ENCODE results near the gene ATXN1.

ATXN1 gene

GRCh38 chr6:16657768-16658167 lies 103.5 kb downstream of the ATXN1 start:
- H3K36me3 ChIP-seq (ENCODE audit: insufficient read depth, low read length): peaks cover 20% of the 10 kb centered on the region
- H3K9ac ChIP-seq (ENCODE audit: low read depth, low read length, poor library complexity, severe bottlenecking): peak overlapping the region; percentile 27
- H3K9me2 ChIP-seq (replicated peaks; ENCODE audit: low read depth, low read length): no peaks in the 10 kb centered on the region
- no peak overlapping the region for H2AFZ ChIP-seq (ENCODE audit: low read length)
- peaks cover 52% of the 10 kb centered on the region for H3K4me1 ChIP-seq (ENCODE audit: insufficient read depth, low read length, poor library complexity, severe bottlenecking)
- H3K27me3 ChIP-seq (ENCODE audit: insufficient read depth, low read length, poor library complexity, severe bottlenecking): no peaks in the 10 kb centered on the region
- no peak for TF ChIP-seq CTCF (conservative IDR thresholded peaks at IDR 0.05; ENCODE audit: low read length)
- TF ChIP-seq EZH2phosphoT487 (IDR thresholded peaks at IDR 0.05; ENCODE audit: borderline replicate concordance): no peak
- H3K9me3 ChIP-seq (ENCODE audit: insufficient read depth, low read depth, low read length): peaks cover 8% of the 10 kb centered on the region; the same call in 1 of the 2 replicates
- H3K4me3 ChIP-seq (ENCODE audit: low read length, poor library complexity, severe bottlenecking): no peak overlapping the region
- H4K20me1 ChIP-seq (ENCODE audit: insufficient read depth, low read length, poor library complexity, severe bottlenecking): no peaks in the 10 kb centered on the region
- peak overlapping the region; percentile 1 for H3K4me2 ChIP-seq (ENCODE audit: low read depth, low read length, poor library complexity, severe bottlenecking)
- 0 out of 2 replicates have a peak, but pooled peaks cover 4% of the 10 kb centered on the region for H3K79me2 ChIP-seq (ENCODE audit: insufficient read depth, low read length)
- H3F3A ChIP-seq (ENCODE audit: low read depth): no peaks in the 10 kb centered on the region

DNA sequence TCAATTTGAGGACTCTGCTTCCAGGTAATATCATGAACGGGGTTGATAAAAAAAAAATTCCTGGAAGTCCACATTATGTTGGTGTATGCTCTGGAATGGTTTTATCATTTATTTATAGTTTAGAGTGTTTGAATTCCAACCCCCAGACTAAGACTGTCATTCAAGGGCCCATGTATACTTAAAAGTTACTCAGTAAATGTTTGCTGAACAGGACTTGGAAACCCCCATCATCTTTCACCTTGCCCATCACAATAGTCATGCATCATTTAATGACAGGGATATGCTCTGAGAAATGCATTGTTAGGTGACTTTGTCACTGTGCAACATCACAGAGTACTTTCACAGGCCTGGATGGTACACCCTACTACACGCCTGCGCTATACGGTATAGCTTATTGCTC lies 104.8 kb downstream of the ATXN1 start:
- H3F3A ChIP-seq (ENCODE audit: low read depth): no peaks in the 10 kb centered on the region
- H4K20me1 ChIP-seq (ENCODE audit: insufficient read depth, low read length, poor library complexity, severe bottlenecking): no peaks in the 10 kb centered on the region
- peaks cover 3% of the 10 kb centered on the region; the same call in 1 of the 2 replicates for H3K9me3 ChIP-seq (ENCODE audit: insufficient read depth, low read depth, low read length)
- H3K9me2 ChIP-seq (replicated peaks; ENCODE audit: low read depth, low read length): no peaks in the 10 kb centered on the region
- peaks cover 64% of the 10 kb centered on the region for H3K4me1 ChIP-seq (ENCODE audit: insufficient read depth, low read length, poor library complexity, severe bottlenecking)
- TF ChIP-seq EZH2phosphoT487 (IDR thresholded peaks at IDR 0.05; ENCODE audit: borderline replicate concordance) (no peak), CTCF (conservative IDR thresholded peaks at IDR 0.05; ENCODE audit: low read length) (no peak)
- no peaks in the 10 kb centered on the region for H3K27me3 ChIP-seq (ENCODE audit: insufficient read depth, low read length, poor library complexity, severe bottlenecking)
- no peak overlapping the region for H3K4me2 ChIP-seq (ENCODE audit: low read depth, low read length, poor library complexity, severe bottlenecking)
- H2AFZ ChIP-seq (ENCODE audit: low read length): no peak overlapping the region
- H3K9ac ChIP-seq (ENCODE audit: low read depth, low read length, poor library complexity, severe bottlenecking): no peak overlapping the region
- no peak overlapping the region for H3K4me3 ChIP-seq (ENCODE audit: low read length, poor library complexity, severe bottlenecking)
- peaks cover 14% of the 10 kb centered on the region for H3K36me3 ChIP-seq (ENCODE audit: insufficient read depth, low read length)
- H3K79me2 ChIP-seq (ENCODE audit: insufficient read depth, low read length): 0 out of 2 replicates have a peak, but pooled peaks cover 4% of the 10 kb centered on the region

GRCh38 chr6:16654701-16655100 lies 106.6 kb downstream of the ATXN1 start:
- H3K36me3 ChIP-seq (ENCODE audit: insufficient read depth, low read length): peaks cover 18% of the 10 kb centered on the region
- H3F3A ChIP-seq (ENCODE audit: low read depth): no peaks in the 10 kb centered on the region
- no peaks in the 10 kb centered on the region for H3K27me3 ChIP-seq (ENCODE audit: insufficient read depth, low read length, poor library complexity, severe bottlenecking)
- no peak overlapping the region for H2AFZ ChIP-seq (ENCODE audit: low read length)
- no peaks in the 10 kb centered on the region for H3K9me3 ChIP-seq (ENCODE audit: insufficient read depth, low read depth, low read length)
- H3K4me1 ChIP-seq (ENCODE audit: insufficient read depth, low read length, poor library complexity, severe bottlenecking): peaks cover 59% of the 10 kb centered on the region
- no peaks in the 10 kb centered on the region for H3K9me2 ChIP-seq (replicated peaks; ENCODE audit: low read depth, low read length)
- H3K79me2 ChIP-seq (ENCODE audit: insufficient read depth, low read length): 0 out of 2 replicates have a peak, but pooled peaks cover 4% of the 10 kb centered on the region
- no peak overlapping the region for H3K4me3 ChIP-seq (ENCODE audit: low read length, poor library complexity, severe bottlenecking)
- H4K20me1 ChIP-seq (ENCODE audit: insufficient read depth, low read length, poor library complexity, severe bottlenecking): no peaks in the 10 kb centered on the region
- no peak for TF ChIP-seq EZH2phosphoT487 (IDR thresholded peaks at IDR 0.05; ENCODE audit: borderline replicate concordance)
- TF ChIP-seq CTCF (conservative IDR thresholded peaks at IDR 0.05; ENCODE audit: low read length): no peak
- no peak overlapping the region for H3K9ac ChIP-seq (ENCODE audit: low read depth, low read length, poor library complexity, severe bottlenecking)
- no peak overlapping the region for H3K4me2 ChIP-seq (ENCODE audit: low read depth, low read length, poor library complexity, severe bottlenecking)

Measured in Loucy (cell line).